GM18861 (cell line): ENCODE results near the gene AQP2.

Source experiments
- ATAC-seq: cut with Tn5 transposase; IDR thresholded peaks from one replicate; pipeline ENCODE4 v1.9.1; 2021; ENCODE audit not compliant: unreplicated experiment

Gene AQP2

DNA sequence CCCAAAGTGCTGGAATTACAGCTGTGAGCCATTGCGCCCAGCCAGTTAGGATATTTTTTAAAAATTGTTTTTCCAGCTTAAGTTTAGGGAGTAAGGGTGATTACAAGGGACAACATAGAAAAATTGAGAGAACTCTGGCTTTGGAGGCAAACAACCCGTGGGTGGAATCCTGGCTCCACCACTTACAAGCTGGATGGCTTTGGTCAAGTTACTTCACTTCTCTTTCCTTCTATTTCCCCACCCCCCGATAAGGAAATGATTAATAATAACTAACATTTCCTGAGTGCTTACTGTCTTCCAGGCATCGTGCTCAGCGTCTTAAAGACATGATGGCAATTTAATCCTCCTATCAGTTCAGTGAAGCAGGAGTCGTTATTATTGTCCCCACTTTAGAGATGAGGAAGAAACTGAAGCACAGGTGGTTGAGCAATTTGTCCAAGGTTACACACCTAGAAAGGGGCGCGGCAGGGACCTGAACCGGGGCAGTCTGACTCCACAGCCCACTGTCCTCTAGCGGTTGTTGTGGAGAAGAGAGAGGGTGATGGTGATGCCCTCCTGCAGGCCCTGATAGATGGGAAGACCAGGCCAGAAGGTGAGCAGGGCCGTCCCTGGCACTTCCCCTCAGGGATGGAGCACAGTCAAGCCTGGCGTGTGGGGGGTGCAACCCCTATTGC is 30.2 kb upstream of the AQP2 start:
- ATAC-seq, result no peak

DNA sequence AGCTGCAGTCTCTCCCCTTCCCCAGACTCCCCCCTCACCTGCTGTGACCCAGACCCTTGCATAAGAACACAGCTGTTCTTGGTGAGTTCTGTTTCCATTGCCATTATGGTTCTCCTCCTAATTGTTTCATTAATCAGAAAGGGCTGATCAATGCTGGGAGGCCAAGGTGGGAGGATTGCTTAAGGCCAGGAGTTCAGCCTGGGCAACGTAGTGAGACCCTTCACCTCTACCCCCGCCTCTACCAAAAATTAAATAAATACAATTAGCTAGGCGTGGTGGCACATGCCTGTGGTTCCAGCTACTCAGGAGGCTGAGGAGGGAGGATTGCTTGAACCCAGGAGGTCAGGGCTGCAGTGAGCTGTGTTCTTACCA is 29.6 kb upstream of the AQP2 start:
- ATAC-seq, result no peak

DNA sequence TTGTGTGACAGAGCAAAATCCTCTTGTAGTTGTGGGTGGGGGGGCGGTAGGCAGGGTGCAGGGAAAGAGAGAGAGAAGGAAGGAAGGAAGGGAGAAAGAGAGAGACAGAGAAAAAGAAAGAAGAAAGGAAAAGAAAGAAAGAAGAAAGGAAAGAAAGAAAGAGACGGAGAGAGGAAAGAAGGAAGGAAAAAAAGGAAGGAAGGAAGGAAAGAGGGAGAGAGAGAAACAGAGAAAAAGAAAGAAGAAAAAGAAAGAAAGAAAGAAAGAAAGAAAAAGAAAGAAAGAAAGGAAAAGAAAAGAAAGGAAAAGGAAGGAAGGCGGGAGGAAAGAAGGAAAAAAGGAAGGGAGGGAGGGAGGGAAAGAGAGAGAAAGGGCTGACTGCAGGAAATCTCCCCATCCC is 29.2 kb upstream of the AQP2 start:
- no peak for ATAC-seq

DNA sequence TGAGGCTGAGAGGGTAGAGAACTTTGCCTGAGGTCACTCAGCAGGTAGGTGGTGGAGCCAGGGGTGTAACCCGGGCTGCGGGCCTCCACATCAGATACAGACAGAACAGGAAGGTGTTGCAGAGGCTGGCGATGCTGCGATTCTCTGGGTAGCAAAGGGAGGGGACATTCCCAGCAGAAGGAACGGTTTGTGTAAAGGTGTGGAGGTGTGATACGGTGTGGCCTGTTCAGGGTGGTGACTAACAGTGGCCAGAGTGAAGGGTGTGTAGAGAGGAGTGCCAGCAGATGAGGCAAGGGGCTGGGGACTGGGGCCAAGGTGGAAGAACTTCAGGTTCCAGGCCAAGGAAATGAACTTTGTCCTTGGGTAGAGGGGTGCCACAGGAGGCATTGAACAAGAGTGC is 28.6 kb upstream of the AQP2 start:
- ATAC-seq, result no peak

DNA sequence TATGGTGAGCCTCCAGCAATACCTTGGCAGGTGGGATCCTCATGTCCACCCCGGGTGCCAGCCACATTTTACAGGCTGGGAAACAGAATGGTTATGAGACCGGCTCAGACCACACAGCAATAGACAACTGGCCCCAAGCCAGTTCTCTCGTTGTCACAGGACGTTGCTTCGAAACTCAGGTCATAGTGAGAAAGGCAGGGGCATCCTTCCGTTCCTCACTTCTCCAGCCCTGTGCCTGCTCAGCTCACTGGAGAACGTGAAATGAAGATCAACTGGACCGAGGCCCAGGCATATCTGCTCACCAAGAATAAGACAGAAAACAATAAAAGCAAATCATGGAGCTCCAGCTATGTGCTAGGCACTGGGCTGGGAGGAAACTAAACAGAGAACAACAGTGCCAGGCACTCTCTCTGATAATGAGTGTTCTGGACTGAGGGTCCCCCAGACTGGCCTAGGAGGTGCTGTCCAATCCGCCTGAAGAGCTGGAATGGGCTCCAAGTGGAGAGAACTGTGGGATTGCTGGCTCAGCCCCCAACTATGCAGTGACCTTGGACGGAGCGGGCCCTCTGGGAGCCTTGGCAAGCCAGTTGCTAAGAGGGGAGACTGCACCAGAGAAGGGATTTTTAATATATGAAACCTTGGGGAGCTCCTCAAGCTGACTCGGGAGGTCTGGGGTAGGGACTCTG is 28.0 kb upstream of the AQP2 start:
- no peak for ATAC-seq

DNA sequence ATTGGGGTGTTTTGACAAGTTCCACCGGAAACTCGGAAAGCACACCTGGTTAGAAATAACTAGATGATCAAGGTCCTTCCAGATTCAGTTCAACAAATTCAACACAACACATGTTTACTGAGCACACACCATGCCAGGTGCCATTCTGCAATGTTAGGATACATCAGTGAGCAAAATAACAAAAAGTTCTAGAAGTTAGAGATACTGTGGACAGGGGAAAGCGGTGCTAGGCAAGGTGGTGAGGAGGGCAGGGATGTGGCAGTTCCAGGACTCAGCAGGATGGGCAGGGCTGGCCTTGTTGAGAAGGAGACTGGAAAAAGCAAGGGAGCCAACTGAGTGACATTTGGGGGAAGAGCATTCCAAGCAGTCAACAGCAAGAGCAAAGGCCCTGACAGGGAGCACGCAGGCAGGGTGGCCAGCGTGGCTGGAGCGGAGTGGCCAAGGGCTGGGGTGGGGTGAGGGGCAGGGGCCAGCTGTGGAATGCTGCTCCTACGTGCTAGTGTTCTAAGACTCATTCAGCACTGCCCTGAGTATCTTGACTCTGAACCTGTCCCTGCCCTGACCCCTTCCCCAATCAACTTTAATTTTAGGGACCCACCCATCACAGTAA is 27.4 kb upstream of the AQP2 start:
- no peak for ATAC-seq

DNA sequence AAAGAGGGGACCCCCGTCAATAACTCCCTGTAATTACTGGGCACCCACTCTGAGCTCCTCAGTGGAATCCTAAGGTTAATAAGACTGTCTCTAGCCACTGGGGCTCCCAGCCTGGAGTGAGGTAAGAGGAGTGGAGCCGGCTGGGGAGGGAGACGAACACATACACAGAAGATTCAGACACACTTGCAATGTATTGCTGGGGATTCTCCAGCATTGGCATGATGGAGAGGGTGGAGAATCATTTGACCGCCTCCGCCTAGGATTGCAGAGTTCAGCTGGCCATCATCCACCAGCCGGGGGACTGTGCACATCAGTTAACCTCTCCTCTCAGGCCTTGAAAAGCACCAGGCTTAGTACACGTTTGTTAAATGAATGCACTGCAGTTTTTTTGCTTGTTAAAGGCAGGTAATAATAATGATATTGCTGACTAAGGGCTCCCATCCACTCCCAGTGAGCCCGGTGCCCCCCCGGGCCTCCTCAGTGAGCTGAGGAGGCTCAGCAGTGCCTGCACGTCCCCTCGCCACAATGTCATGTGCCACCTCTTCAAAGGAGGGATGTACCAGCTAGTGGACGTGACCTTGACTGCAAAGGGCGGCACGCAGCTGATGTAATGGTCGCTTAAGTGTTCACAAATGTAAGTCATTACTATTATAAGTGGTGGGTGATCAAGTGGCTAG is 26.5 kb upstream of the AQP2 start:
- ATAC-seq, result no peak

DNA sequence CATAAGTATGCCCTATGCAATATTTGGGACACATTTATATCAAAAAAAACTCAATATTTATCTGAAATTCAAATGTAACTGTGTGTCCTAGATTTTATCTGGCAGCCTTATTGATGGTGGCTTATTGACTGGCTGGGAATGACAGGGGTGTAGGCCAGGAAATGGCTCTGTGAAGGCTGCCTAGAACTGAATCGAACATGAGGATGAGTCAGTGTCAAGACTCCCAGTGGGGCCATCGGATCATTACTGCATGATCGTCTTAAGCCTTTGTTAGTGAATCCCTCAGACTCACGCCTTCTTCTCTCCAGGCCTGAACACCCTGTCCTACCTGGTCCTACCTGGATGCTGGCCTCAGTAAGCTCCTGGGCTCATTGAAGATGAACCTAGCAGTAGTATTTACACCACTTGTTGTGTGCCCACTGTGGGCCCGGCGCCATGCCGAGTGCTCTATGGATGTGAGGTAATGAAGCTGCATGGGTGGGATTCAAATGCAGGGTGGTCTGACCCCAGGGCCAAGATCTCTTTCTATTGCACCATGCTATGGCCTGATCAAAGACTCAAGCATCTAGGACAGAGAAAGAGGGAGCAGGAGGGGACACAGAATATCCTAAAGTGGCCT is 25.8 kb upstream of the AQP2 start:
- no peak for ATAC-seq

DNA sequence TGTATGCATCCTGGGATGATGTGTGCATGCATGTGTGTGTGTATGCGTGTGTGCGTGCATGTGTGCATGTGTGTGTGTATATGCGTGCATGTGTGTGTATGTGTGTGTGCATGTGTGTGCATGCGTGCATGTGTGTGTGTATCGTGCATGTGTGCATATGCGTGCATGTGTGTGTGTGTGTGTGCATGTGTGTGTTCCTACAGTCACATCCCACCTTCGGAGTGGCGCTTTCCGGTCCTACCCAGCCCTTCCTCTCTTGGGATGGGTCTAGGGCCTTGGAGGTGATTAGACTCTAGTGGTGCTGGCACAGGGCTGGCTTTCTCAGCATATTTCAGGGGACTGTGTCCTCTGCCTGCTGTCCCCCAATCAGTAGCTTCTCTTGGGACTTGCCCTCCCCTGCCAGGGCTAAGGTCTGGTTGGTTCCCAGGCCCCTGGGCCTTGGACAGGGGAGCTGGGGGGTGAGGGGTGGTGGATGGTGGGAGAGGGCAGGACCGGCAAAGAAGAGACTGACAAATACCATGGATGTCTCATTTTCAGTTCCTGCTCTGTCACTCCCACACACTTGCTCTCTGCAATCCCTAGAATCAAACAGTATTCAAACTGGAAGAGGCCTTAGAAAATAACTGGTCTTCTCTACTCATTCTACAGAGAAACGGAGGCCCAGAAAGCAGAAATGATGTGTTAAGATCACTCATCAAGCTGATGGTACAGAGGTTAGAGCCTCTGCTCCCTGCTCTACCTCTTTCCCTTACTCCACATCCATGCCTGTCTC is 24.9 kb upstream of the AQP2 start:
- no peak for ATAC-seq

DNA sequence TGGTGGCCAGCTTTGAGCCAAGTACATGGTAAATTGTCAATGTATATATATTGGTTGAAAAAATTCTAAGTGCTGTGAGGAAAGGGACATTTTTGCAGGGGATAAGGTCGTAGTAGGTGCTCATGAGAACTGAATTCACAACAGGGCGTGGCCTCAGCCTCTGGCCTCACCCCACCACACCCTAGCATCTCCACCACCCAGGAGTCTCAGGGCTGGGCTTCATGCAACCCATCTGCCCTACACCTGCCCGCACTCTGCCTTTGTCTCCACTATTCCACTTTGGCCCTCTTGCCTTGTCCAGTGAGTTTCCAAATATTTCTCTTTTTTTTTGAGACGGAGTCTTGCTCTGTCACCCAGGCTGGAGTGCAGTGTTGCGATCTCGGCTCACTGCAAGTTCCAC is 22.1 kb upstream of the AQP2 start:
- no peak for ATAC-seq

DNA sequence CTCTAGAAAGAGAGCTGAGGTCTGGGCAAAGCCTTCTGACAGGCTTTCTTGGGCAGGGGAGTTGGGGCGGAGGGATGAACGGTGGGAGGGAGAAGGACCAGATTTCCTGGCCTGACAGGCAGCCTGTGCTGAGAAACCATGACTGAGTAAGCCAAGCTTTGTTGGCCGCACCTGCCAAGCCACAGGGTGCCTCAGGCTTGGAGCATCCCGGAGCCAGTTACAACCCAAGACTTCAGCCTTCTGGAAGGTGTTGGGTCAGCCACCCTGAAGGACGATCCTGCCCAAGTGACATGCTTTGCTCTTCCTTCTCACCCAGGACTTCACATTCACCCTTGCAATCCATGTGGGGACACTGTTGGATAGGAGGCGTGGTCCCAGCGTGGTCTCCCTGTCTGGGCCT is 21.0 kb upstream of the AQP2 start:
- ATAC-seq, result no peak

DNA sequence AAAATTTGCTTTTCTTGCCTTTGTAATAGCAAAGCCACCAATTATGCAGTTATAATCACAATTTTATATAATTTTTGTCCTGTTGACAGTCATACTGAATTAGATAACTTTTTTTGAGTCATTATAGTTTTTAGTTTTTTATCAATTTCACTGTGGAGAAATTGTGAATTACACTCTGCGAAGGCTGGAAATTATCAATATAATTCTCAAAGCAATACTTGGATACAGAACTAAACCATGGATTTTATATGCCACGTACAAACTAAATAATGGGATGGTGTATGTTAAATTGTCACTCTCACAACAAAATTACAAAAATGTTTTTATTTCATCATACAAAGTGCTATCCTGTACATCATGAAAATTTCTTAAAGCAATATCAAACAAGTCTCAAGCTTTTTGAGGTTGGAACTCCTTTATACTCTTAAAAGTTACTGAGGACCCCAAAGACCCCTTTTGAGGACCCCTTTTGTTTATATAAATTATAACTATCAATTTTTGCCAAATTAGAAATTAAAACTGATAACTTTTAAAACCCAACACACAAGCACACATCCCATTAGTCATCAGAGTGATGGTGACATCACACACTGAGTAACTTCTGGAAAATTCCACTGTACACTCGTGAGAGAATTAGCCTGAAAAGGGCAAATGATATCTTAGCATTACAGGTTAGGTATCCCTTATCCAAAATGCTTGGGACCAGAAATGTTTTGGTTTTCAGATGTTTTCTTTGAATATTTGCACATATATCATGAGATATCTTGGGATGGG is 19.8 kb upstream of the AQP2 start:
- ATAC-seq, result no peak

DNA sequence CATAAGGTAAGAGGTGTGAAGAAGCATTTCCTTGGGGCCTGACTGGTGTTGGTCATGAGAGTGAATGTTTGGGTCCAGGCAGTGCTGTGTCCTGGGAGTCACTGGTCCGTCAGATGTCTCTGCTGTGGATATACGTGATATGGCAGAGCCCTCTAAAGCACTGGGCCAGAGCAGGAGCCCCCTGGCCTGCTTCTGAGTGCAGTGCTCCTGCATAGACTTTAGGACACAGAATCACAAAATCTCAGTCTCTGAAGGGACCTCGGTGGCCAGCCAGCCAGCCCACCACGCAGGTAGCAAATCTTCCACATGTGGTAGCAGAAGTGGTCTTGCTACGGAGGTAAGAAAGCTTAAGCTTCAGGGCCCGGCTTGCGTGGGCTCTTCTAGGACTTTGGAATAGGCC is 18.5 kb upstream of the AQP2 start:
- ATAC-seq, result no peak

DNA sequence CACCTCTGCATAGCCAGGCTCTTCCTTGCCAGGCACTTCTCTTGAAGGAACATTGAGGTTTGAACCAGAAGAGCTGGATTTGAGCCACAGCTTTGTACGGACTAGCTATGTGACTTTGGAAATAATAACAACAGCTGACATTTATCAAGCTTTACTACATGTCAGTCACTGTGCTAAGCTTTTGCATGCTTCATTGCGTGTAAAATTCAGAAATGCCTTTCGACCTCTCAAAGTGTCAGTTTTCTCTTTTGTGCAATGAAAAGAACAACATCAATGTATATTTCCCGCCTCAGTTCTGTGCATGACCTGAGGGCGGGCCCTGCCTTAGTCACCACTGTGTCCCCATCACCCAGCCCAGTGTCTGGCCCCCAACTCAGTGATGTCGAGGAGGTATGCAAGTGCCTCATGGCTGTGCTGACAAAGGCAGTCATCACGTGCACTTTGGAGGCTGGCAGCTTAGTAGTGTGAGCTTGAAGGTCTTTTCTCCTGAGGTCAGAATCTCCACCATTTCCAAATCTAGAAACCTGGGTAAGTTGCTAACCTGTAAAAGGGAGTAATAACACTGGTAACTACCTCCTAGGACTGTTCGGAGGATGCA is 17.9 kb upstream of the AQP2 start:
- ATAC-seq, result no peak

DNA sequence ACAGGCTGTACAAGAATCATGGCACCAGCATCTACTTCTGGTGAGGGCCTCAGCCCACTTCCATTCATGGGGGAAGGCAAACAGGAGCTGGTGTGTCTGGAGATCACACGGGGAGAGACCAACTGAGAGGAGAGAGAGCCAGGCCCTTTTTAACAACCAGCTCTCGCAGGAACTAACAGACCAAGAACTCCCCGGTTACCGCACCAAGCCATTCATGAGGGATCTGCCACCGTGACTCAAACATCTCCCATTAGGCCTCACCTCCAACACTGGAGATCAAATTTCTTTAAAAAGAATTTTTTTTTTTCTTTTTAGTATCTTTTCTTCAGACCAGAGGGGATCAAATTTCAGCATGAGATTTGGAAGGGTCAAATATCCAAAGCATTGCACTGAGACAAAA is 16.7 kb upstream of the AQP2 start:
- no peak for ATAC-seq

DNA sequence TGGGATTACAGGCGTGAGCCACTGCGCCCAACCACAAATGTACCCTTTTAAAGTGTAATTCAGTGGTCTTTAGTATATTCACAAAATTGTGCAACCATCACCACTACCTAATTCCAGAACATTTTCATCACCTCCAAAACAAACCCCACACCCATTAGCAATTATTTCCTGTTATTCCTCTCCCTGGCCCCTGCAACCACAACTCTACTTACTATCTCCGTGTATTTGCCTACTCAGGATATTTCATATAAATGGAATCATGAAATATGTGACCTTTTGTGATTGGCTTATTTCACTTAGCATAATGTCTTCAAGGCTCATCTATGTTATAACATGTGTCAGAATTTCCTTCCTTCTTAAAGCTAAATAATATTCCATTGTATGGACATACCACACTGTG is 16.0 kb upstream of the AQP2 start:
- ATAC-seq, result no peak

DNA sequence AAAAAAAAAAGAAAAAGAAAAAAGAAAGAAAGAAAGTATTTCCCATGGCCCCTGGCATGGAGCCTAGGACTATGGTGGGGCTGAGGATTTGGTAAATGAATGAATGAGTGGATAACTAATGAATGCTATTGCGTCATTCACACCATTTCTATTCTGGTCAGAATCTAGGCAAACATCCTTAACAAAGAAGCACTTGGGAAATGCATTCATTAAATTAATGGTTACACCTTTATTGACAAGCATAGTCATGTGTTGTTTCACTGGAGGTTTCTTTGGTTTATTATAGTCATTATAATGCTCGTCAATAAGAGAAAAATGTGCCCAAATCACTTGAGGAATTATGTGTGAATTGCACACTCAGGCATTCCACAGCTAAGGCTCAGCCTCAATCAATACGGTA is 13.6 kb upstream of the AQP2 start:
- no peak for ATAC-seq

DNA sequence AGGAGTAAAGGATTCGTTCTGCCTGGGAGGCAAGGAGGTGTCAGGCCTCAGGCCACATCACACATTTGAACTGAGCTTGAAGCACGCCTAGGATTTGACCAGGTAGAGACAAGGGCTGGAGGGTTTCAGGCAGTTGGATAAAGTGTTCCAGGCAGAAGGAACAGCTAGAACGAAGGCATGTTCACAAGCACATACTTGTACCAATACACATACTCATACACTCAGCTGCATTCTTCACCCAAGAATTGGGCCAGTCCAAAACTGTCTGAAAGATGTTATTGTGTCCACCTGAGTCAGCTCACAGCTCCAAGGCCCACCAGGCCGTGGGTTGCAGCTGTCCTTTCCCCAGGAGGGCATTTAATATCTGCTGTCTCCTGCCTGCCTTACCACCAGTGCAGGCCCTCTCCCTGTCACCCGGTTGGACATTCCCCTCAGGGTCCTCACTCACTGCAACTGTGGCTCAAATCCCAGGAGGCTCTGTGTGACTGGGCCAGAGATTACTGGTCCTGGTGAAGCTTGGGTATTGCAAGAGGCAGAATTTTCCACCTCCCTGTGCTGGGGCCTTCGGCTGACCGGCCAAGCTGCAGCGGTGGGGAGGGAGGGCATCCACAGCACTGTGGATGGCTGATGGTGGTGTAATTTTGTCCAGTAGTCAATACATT is 12.8 kb upstream of the AQP2 start:
- no peak for ATAC-seq

DNA sequence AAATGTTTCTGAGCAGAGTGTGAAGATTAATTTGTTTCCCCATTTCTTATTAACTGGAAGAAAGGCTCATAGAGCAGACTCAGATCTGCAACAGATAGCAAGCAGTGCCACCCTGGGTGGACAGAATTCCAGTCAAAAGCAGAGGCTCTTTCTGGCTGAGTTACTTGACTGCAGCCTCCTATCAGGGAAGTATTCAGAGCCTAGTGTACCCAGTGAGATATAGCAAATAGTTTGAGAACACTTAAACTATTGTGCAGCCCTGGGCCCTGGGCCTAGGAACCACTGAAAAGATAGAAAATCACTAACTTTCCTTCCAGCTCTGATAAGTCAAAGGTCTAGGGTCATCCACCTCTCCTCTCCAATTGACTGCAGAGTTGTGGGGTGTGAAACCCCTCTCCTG is 11.2 kb upstream of the AQP2 start:
- ATAC-seq, result no peak
